GM12878 (cell line): Measurements from ENCODE around the gene SCYL1. TPM values are rescaled to one million over a fixed set of nuclear protein-coding genes. Genes with fewer than 3 reads are reported as not detected.

ENCODE experiments used
- BHLHE40 ChIP-seq, 2 experiments: fragments of 450-650 bp in 1 of 2; IDR thresholded peaks; 2 replicates each; pipeline ENCODE4 v1.6.1; 2011 to 2017; ENCODE audit warnings: low read depth in 2 of 2, borderline replicate concordance in 1 of 2, improper control_type of control experiment in 1 of 2, low read length in 1 of 2, mild to moderate bottlenecking in 1 of 2
- CUX1 ChIP-seq: IDR thresholded peaks from 2 replicates; pipeline ENCODE4 v1.6.1; 2012; ENCODE audit warnings: improper control_type of control experiment, low read depth, low read length; ENCODE audit not compliant: insufficient replicate concordance
- DPF2 ChIP-seq: fragments of 450-650 bp; IDR thresholded peaks from 2 replicates; pipeline ENCODE4 v1.6.1; 2017; ENCODE audit warnings: mild to moderate bottlenecking
- E2F4 ChIP-seq: IDR thresholded peaks from 2 replicates; pipeline ENCODE4 v1.6.1; 2012; ENCODE audit warnings: low read depth, low read length, improper control_type of control experiment
- EP300 ChIP-seq, 2 experiments: fragments of 150-350 bp in 1 of 2; IDR thresholded peaks; 2 replicates each; pipeline ENCODE4 v1.6.1; 2011 to 2012; ENCODE audit warnings: low read depth in 2 of 2, low read length in 2 of 2, borderline replicate concordance in 1 of 2, improper control_type of control experiment in 1 of 2, inconsistent platforms in 1 of 2; ENCODE audit not compliant: control insufficient read depth in 1 of 2
- GATAD2B ChIP-seq: fragments of 450-650 bp; conservative IDR thresholded peaks from 2 replicates; pipeline ENCODE4 v1.6.1; 2017; ENCODE audit warnings: low read depth, mild to moderate bottlenecking, moderate library complexity
- HCFC1 ChIP-seq: fragments of 150-350 bp; IDR thresholded peaks from 2 replicates; pipeline ENCODE4 v1.6.1; 2014; ENCODE audit warnings: low read length
- HDAC6 ChIP-seq: fragments of 200-600 bp; sonication (generic); IDR thresholded peaks from one replicate; pipeline ENCODE4 v1.8.0; 2017; ENCODE audit warnings: antibody characterized with exemption; ENCODE audit not compliant: unreplicated experiment
- IRF4 ChIP-seq: IDR thresholded peaks from 2 replicates; pipeline ENCODE4 v1.6.1; 2011; ENCODE audit warnings: low read depth, low read length
- MAX ChIP-seq: IDR thresholded peaks from 2 replicates; pipeline ENCODE4 v1.6.1; 2012; ENCODE audit warnings: low read depth, low read length, improper control_type of control experiment
- MXI1 ChIP-seq: fragments of 150-350 bp; IDR thresholded peaks from 2 replicates; pipeline ENCODE4 v1.6.1; 2011; ENCODE audit warnings: low read depth, mild to moderate bottlenecking, inconsistent platforms, low read length, improper control_type of control experiment
- NFYB ChIP-seq: IDR thresholded peaks from 2 replicates; pipeline ENCODE4 v1.6.1; 2011; ENCODE audit warnings: low read depth, mild to moderate bottlenecking, low read length, improper control_type of control experiment, moderate library complexity; ENCODE audit not compliant: insufficient read depth
- PML ChIP-seq: IDR thresholded peaks from 2 replicates; pipeline ENCODE4 v1.6.1; 2012; ENCODE audit warnings: low read length, inconsistent platforms
- POLR2A ChIP-seq: IDR thresholded peaks from 2 replicates; pipeline ENCODE4 v1.6.1; 2011; ENCODE audit warnings: low read depth, mild to moderate bottlenecking, low read length
- SMC3 ChIP-seq: IDR thresholded peaks from 2 replicates; pipeline ENCODE4 v1.6.1; 2011; ENCODE audit warnings: low read length, improper control_type of control experiment, borderline replicate concordance
- SPI1 ChIP-seq: IDR thresholded peaks from 2 replicates; pipeline ENCODE4 v1.6.1; 2011; ENCODE audit warnings: low read depth, mild to moderate bottlenecking, low read length, moderate library complexity, borderline replicate concordance; ENCODE audit not compliant: insufficient read depth
- YY1 ChIP-seq: IDR thresholded peaks from 2 replicates; pipeline ENCODE4 v1.6.1; 2011; ENCODE audit warnings: low read depth, mild to moderate bottlenecking, low read length
- polyA plus RNA-seq, 11 experiments: library from polyadenylated mRNA; depleted of rRNA in 4 of 11; unstranded in 6 of 11; stranded (reverse) in 5 of 11; fragments of >200 nt; fragmentation: Nextera tagmentation in 4 of 11; fragmentation: Illumina TruSeq in 1 of 11; extraction: Ambion mirVana in 4 of 11; extraction: Trizol in 1 of 11; gene quantifications; 1 replicate in 1 of 11; 2 replicates in 10 of 11; pipeline versions ENCODE4 v1.2.1 to v1.2.3, GENCODE V29; 2011 to 2016; ENCODE audit warnings: inconsistent platforms in 2 of 11, missing spikeins in 2 of 11, low read depth in 1 of 11
- total RNA-seq, 4 experiments: library from RNA; depleted of rRNA in 3 of 4; stranded (reverse); fragments of >200 nt in 3 of 4; fragmentation: Illumina TruSeq in 1 of 4; extraction: Trizol in 1 of 4; gene quantifications; 2 replicates each; pipeline versions ENCODE4 v1.2.1 to v1.2.3, GENCODE V29; 2013 to 2021
- TF ChIP-seq, protein P1 (sequence below): fragments of 450-650 bp; IDR thresholded peaks from 2 replicates; pipeline ENCODE4 v1.6.1; 2016; ENCODE audit warnings: mild to moderate bottlenecking, moderate library complexity, borderline replicate concordance

Gene SCYL1
- total and polyA plus RNA-seq, 10 of the 15 experiments (the other 5 are each of a cell fraction or from before 2014, with no cell fraction given), result 0.80 to 82.7 (median 51.2) TPM

DNA sequence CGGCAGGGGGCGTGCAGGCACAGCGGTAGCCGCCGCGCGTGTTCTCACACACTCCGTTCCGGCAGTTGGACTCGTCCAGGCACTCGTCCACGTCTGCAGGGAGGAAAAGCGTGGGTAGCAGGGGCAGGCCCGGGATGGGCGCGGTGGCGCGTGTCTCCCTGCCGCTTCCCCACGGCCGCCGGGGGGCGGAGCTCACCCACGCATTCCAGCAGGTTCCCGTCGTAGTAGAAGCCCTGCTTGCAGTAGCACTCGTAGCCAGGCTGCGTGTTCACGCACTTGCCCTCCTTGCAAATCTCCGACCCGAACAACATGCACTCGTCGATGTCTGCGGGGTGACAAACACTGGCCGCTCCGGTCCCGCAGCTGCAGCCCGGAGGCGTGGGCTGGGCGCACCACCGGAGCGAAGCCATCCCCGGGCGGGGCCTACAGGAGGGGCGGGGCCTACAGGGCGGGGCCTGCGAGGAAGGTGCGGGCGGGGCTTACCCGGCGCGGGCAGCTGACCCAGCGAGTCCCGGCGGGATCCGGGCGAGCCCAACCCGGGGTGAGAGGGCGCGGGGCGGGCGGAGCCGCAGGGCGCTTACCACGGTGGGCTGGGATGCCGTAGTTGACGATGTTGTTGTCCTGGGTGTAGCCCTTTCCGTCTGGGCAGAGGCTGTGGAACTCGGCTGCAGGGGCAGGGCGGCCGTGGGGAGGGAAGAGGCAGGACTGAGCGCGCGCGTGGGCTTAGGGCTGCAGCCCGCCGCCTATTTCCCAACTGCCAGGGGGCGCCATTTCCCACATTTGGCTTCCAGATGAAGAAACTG lies 15.6 kb downstream of the SCYL1 start (continued):
- no peak; the same call in 1 of the 2 replicates for TF ChIP-seq E2F4
- peak; percentile 32; the same call in 1 of the 2 replicates for TF ChIP-seq MXI1
- TF ChIP-seq CUX1, result no peak
- TF ChIP-seq MAX, result peak; percentile 33
- peak; percentile 81 for TF ChIP-seq POLR2A
- TF ChIP-seq, protein P1, sequence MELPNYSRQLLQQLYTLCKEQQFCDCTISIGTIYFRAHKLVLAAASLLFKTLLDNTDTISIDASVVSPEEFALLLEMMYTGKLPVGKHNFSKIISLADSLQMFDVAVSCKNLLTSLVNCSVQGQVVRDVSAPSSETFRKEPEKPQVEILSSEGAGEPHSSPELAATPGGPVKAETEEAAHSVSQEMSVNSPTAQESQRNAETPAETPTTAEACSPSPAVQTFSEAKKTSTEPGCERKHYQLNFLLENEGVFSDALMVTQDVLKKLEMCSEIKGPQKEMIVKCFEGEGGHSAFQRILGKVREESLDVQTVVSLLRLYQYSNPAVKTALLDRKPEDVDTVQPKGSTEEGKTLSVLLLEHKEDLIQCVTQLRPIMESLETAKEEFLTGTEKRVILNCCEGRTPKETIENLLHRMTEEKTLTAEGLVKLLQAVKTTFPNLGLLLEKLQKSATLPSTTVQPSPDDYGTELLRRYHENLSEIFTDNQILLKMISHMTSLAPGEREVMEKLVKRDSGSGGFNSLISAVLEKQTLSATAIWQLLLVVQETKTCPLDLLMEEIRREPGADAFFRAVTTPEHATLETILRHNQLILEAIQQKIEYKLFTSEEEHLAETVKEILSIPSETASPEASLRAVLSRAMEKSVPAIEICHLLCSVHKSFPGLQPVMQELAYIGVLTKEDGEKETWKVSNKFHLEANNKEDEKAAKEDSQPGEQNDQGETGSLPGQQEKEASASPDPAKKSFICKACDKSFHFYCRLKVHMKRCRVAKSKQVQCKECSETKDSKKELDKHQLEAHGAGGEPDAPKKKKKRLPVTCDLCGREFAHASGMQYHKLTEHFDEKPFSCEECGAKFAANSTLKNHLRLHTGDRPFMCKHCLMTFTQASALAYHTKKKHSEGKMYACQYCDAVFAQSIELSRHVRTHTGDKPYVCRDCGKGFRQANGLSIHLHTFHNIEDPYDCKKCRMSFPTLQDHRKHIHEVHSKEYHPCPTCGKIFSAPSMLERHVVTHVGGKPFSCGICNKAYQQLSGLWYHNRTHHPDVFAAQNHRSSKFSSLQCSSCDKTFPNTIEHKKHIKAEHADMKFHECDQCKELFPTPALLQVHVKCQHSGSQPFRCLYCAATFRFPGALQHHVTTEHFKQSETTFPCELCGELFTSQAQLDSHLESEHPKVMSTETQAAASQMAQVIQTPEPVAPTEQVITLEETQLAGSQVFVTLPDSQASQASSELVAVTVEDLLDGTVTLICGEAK, result peak; percentile 61; the same call in 1 of the 2 replicates
- no peak for TF ChIP-seq EP300 (IDR thresholded peaks at IDR 0.05; ENCODE audit: borderline replicate concordance in 1 of 2, control insufficient read depth in 1 of 2, low read depth in 2 of 2, low read length in 2 of 2)
- TF ChIP-seq YY1, result peak; percentile 70; the same call in 1 of the 2 replicates
- TF ChIP-seq HDAC6, result no peak
- TF ChIP-seq PML, result no peak
- TF ChIP-seq DPF2, result peak; percentile 77
- TF ChIP-seq SMC3, result peak; percentile 73
- TF ChIP-seq BHLHE40 (IDR thresholded peaks at IDR 0.05; ENCODE audit: borderline replicate concordance in 1 of 2, low read depth in 2 of 2, low read length in 1 of 2), result peak; percentile 23 to 78; a peak in 2 of 4 replicates
- no peak; the same call in 1 of the 2 replicates for TF ChIP-seq HCFC1
- TF ChIP-seq GATAD2B, result peak; percentile 81
- no peak for TF ChIP-seq IRF4
- TF ChIP-seq NFYB, result no peak
- no peak for TF ChIP-seq SPI1
